ENCODE measurements around the gene IFITM1. TPM values are rescaled to one million over a fixed set of nuclear protein-coding genes. Genes with fewer than 3 reads are reported as not detected.

The IFITM1 gene
- total and polyA plus RNA-seq, 2 of the 8 experiments (the other 6 are each of a cell fraction or from before 2014, with no cell fraction given), result 394 to 1,464 TPM

GRCh38 chr11:330307-330693, 16.5 kb downstream of the IFITM1 start:
- 83% methylated on average over 14 of the region's 14 CpGs; no CpG with 5 or more reads in 1 of the 2 experiments for WGBS, 2 experiments (ENCODE audit: extremely low coverage in 1 of 2, insufficient coverage in 1 of 2, insufficient read length in 1 of 2, insufficient replicate concordance in 2 of 2, low coverage in 1 of 2, low lambda C conversion rate in 2 of 2, missing lambda C conversion rate in 1 of 2)
- H3K23me2 ChIP-seq (ENCODE audit: low read depth, low read length), result no peaks in the 10 kb centered on the region
- peak overlapping the region; percentile 4; the same call in 1 of the 2 replicates for H2BK20ac ChIP-seq (ENCODE audit: low read length)
- H2AK5ac ChIP-seq (ENCODE audit: low read depth, low read length), result peak overlapping the region; percentile 94; the same call in 1 of the 2 replicates
- H2AFZ ChIP-seq (ENCODE audit: low read length), result no peak overlapping the region
- DNase-seq (ENCODE audit: low read depth in 1 of 2, low spot score in 2 of 2) (no peak), FAIRE-seq (no peak)
- H3K36me3 ChIP-seq (ENCODE audit: control insufficient read depth in 2 of 4, insufficient read depth in 4 of 4, low read length in 3 of 4), result no peaks in the 10 kb centered on the region
- H4K5ac ChIP-seq (ENCODE audit: insufficient read length, low read depth, low read length), result no peak overlapping the region
- peaks cover 10 to 11% of the 10 kb centered on the region in 2 experiments; a peak in 3 of 4 replicates for H3K9me3 ChIP-seq (ENCODE audit: insufficient read depth in 2 of 2, low read depth in 1 of 2, low read length in 1 of 2)
- peak overlapping the region; percentile 75; the same call in 1 of the 2 replicates for H2BK5ac ChIP-seq (ENCODE audit: low read depth, low read length)
- peak overlapping the region; percentile 92; the same call in 1 of the 2 replicates for H2BK15ac ChIP-seq (ENCODE audit: low read length)
- H3K4me1 ChIP-seq (replicated peaks in 1 of 4; ENCODE audit: control insufficient read depth in 3 of 4, insufficient read depth in 4 of 4, low read length in 3 of 4), result peaks cover 3 to 20% (median 12%) of the 10 kb centered on the region in 4 experiments
- ChIA-PET CTCF (ENCODE audit: partially characterized antibody) (interaction anchor here (1.0 to 3.9 kb wide), 4 partner anchors 14 to 80 kb away, joined by 4 to 12 read pairs (median 10); no protein-coding TSS in a partner anchor), POLR2A (ENCODE audit: partially characterized antibody) (interaction anchor here (0.7 to 2.6 kb wide), 9 partner anchors 9 to 41 kb away, joined by 3 to 11 read pairs (median 4); partner anchors contain the start of gene PGGHG)
- no peaks in the 10 kb centered on the region for H4K20me1 ChIP-seq (replicated peaks in 1 of 2; ENCODE audit: control insufficient read depth in 1 of 2, insufficient read depth in 2 of 2, low read length in 2 of 2)
- no peaks in the 10 kb centered on the region for H3K79me2 ChIP-seq (ENCODE audit: control insufficient read depth in 1 of 2, insufficient read depth in 2 of 2, low read length in 2 of 2)
- no peak overlapping the region for H3K23ac ChIP-seq (ENCODE audit: insufficient read length)
- H3K27ac ChIP-seq (ENCODE audit: low read depth, low read length), result no peak overlapping the region
- H3K9ac ChIP-seq (replicated peaks in 1 of 4; ENCODE audit: extremely low read depth in 1 of 4, low read depth in 3 of 4, low read length in 3 of 4), result no peak overlapping the region
- no peak overlapping the region for H3K4ac ChIP-seq (replicated peaks; ENCODE audit: insufficient read length, low read depth, low read length)
- H3K56ac ChIP-seq (replicated peaks; ENCODE audit: insufficient read length, low read depth, low read length), result no peak overlapping the region
- peak overlapping the region; percentile 40 for H2BK120ac ChIP-seq (replicated peaks; ENCODE audit: low read depth, low read length)
- H3K18ac ChIP-seq (ENCODE audit: extremely low read depth, low read length), result peak overlapping the region; percentile 29; the same call in 1 of the 2 replicates
- peak overlapping the region; percentile 87; the same call in 1 of the 2 replicates for H2BK12ac ChIP-seq (ENCODE audit: low read depth, low read length)
- H4K91ac ChIP-seq (replicated peaks; ENCODE audit: insufficient read length, low read length), result peak overlapping the region; percentile 22
- no peak overlapping the region for H3K4me2 ChIP-seq (ENCODE audit: insufficient read depth in 1 of 2, low read depth in 2 of 2, low read length in 2 of 2)
- no peaks in the 10 kb centered on the region for H3K27me3 ChIP-seq (replicated peaks in 1 of 4; ENCODE audit: control insufficient read depth in 3 of 4, extremely low read depth in 1 of 4, insufficient read depth in 3 of 4, low read length in 3 of 4)
- no peak overlapping the region for H3K14ac ChIP-seq (ENCODE audit: insufficient read length)
- no peaks in the 10 kb centered on the region for H3K79me1 ChIP-seq (ENCODE audit: low read depth, low read length)
- no peak overlapping the region for H4K8ac ChIP-seq (ENCODE audit: extremely low read depth, insufficient read depth, low read length)
- H3K4me3 ChIP-seq (ENCODE audit: extremely low read depth in 1 of 4, insufficient read depth in 2 of 4, low read depth in 3 of 4, low read length in 4 of 4), result no peak overlapping the region
- TF ChIP-seq CHD2 (IDR thresholded peaks at IDR 0.05; ENCODE audit: low read length) (no peak), KDM4A (IDR thresholded peaks at IDR 0.05; ENCODE audit: low read depth, low read length, severe bottlenecking) (no peak), CTCF (IDR thresholded peaks at IDR 0.05; ENCODE audit: control extremely low read depth in 1 of 3, insufficient read depth in 1 of 3, low read depth in 1 of 3, low read length in 3 of 3) (no peak), MAX (IDR thresholded peaks at IDR 0.05) (no peak), RXRA (IDR thresholded peaks at IDR 0.05; ENCODE audit: insufficient read depth, low read depth, low read length) (no peak), MAFK (IDR thresholded peaks at IDR 0.05; ENCODE audit: low read depth, low read length) (no peak), EP300 (IDR thresholded peaks at IDR 0.05; ENCODE audit: borderline replicate concordance in 1 of 2, low read depth in 2 of 2, low read length in 2 of 2) (no peak), TAF7 (optimal IDR thresholded peaks at IDR 0.05; ENCODE audit: borderline replicate concordance, low read depth, low read length) (no peak), BRCA1 (IDR thresholded peaks at IDR 0.05; ENCODE audit: low read depth, low read length) (no peak), CBX8 (IDR thresholded peaks at IDR 0.05; ENCODE audit: borderline replicate concordance, low read depth, low read length) (no peak)
